DOHH2 (cell line): Measurements from ENCODE around the gene GK.
A peak's percentile ranks its signal among the peaks of the same experiment; 100 is the strongest.

ENCODE experiments used
- H3F3A ChIP-seq: fragments of 200-600 bp; sonication (generic), shearing (Covaris generic); 2 replicates; pipeline ENCODE4 v1.6.0; 2016; ENCODE audit warnings: antibody characterized with exemption, mild to moderate bottlenecking; ENCODE audit not compliant: control insufficient read depth, insufficient read depth
- H3K27ac ChIP-seq: fragments of 200-600 bp; sonication (generic); 2 replicates; pipeline ENCODE4 v1.5.1; 2014; ENCODE audit warnings: low read depth, mild to moderate bottlenecking, low read length, moderate library complexity
- H3K27me3 ChIP-seq: fragments of 200-600 bp; sonication (generic); 2 replicates; pipeline ENCODE4 v1.6.1; 2014; ENCODE audit warnings: mild to moderate bottlenecking, low read length, mixed read lengths; ENCODE audit not compliant: control insufficient read depth
- H3K36me3 ChIP-seq: fragments of 200-600 bp; sonication (generic); 2 replicates; pipeline ENCODE4 v1.6.1; 2014; ENCODE audit warnings: mild to moderate bottlenecking, low read length, moderate library complexity, mixed read lengths; ENCODE audit not compliant: control insufficient read depth
- H3K4me1 ChIP-seq: fragments of 200-600 bp; sonication (generic); 2 replicates; pipeline ENCODE4 v1.6.1; 2014; ENCODE audit warnings: mild to moderate bottlenecking, low read length, mixed read lengths; ENCODE audit not compliant: control insufficient read depth
- H3K4me2 ChIP-seq: fragments of 200-600 bp; sonication (generic); 2 replicates; pipeline ENCODE4 v1.6.0; 2014; ENCODE audit warnings: mild to moderate bottlenecking, low read length, moderate library complexity
- H3K4me3 ChIP-seq: fragments of 200-600 bp; sonication (generic); 2 replicates; pipeline ENCODE4 v1.5.1; 2014; ENCODE audit warnings: mild to moderate bottlenecking, low read length, mixed read lengths
- H3K79me2 ChIP-seq: fragments of 200-600 bp; sonication (generic); 2 replicates; pipeline ENCODE4 v1.6.1; 2014; ENCODE audit warnings: mild to moderate bottlenecking, low read length, mixed read lengths; ENCODE audit not compliant: control insufficient read depth
- H3K9me2 ChIP-seq: fragments of 200-600 bp; sonication (generic); replicated peaks from 2 replicates; pipeline ENCODE4 v1.6.1; 2014; ENCODE audit warnings: mild to moderate bottlenecking, low read length, mixed read lengths; ENCODE audit not compliant: control insufficient read depth
- H3K9me3 ChIP-seq: fragments of 200-600 bp; sonication (generic); 2 replicates; pipeline ENCODE4 v1.6.1; 2014; ENCODE audit warnings: antibody characterized with exemption, low read length, mixed read lengths; ENCODE audit not compliant: control insufficient read depth, insufficient read depth
- H4K20me1 ChIP-seq: fragments of 200-600 bp; sonication (generic); 2 replicates; pipeline ENCODE4 v1.6.0; 2014; ENCODE audit warnings: low read depth, mild to moderate bottlenecking, antibody characterized with exemption, low read length, moderate library complexity; ENCODE audit not compliant: control insufficient read depth, insufficient read depth
- CTCF ChIP-seq: fragments of 200-600 bp; sonication (generic); IDR thresholded peaks from one replicate; pipeline ENCODE4 v1.5.1; 2014; ENCODE audit warnings: antibody characterized with exemption, mild to moderate bottlenecking, low read depth, low read length; ENCODE audit not compliant: poor library complexity, severe bottlenecking
- EZH2phosphoT487 ChIP-seq: fragments of 200-600 bp; sonication (generic); IDR thresholded peaks from 2 replicates; pipeline ENCODE4 v1.6.1; 2017; ENCODE audit warnings: borderline replicate concordance, mild to moderate bottlenecking, antibody characterized with exemption, low read length, moderate library complexity, mixed read lengths

GK gene

GRCh38 chrX:30712214-30712613 is 59.0 kb downstream of the GK start:
- Histone ChIP-seq H3K36me3 (peaks cover 4% of the 10 kb centered on the region), H3K4me3 (no peak overlapping the region), H3K9me3 (no peaks in the 10 kb centered on the region), H3K4me1 (peaks cover 12% of the 10 kb centered on the region), H3K9me2 (no peaks in the 10 kb centered on the region), H3K4me2 (peak overlapping the region; percentile 19; the same call in 1 of the 2 replicates), H3K27me3 (no peaks in the 10 kb centered on the region), H3F3A (no peaks in the 10 kb centered on the region), H4K20me1 (no peaks in the 10 kb centered on the region), H3K79me2 (no peaks in the 10 kb centered on the region), H3K27ac (peak overlapping the region; percentile 21; the same call in 1 of the 2 replicates)
- TF ChIP-seq EZH2phosphoT487 (no peak), CTCF (no peak)

GRCh38 chrX:30713061-30713525 is 59.9 kb downstream of the GK start:
- Histone ChIP-seq H4K20me1 (no peaks in the 10 kb centered on the region), H3K36me3 (peaks cover 4% of the 10 kb centered on the region)

GRCh38 chrX:30714138-30714537 is 60.9 kb downstream of the GK start:
- Histone ChIP-seq H3K27me3 (no peaks in the 10 kb centered on the region), H3K36me3 (peaks cover 4% of the 10 kb centered on the region), H3K9me3 (no peaks in the 10 kb centered on the region), H3K79me2 (no peaks in the 10 kb centered on the region), H3K4me2 (no peak overlapping the region), H3K27ac (no peak overlapping the region), H3K4me3 (no peak overlapping the region), H3K4me1 (peaks cover 12% of the 10 kb centered on the region), H3F3A (no peaks in the 10 kb centered on the region), H4K20me1 (no peaks in the 10 kb centered on the region), H3K9me2 (no peaks in the 10 kb centered on the region)
- no peak for TF ChIP-seq CTCF
- no peak for TF ChIP-seq EZH2phosphoT487

More at GRCh38 chrX:30713061-30713525, 59.9 kb downstream of the GK start:
- Histone ChIP-seq H3K4me2 (0 out of 2 replicates have a peak overlapping the region, but pooled peaks have one; percentile 19), H3F3A (no peaks in the 10 kb centered on the region), H3K27ac (no peak overlapping the region), H3K4me1 (peaks cover 12% of the 10 kb centered on the region), H3K9me3 (no peaks in the 10 kb centered on the region), H3K27me3 (no peaks in the 10 kb centered on the region), H3K79me2 (no peaks in the 10 kb centered on the region), H3K9me2 (no peaks in the 10 kb centered on the region), H3K4me3 (no peak overlapping the region)
- TF ChIP-seq EZH2phosphoT487 (no peak), CTCF (peak; percentile 67)

GRCh38 chrX:30715976-30716375 is 62.8 kb downstream of the GK start:
- no peaks in the 10 kb centered on the region for H3K27me3 ChIP-seq
- no peaks in the 10 kb centered on the region for H4K20me1 ChIP-seq
- no peaks in the 10 kb centered on the region for H3K9me3 ChIP-seq
- no peak overlapping the region for H3K4me2 ChIP-seq
- H3K36me3 ChIP-seq = peaks cover 4% of the 10 kb centered on the region
- H3K27ac ChIP-seq = no peak overlapping the region
- no peaks in the 10 kb centered on the region for H3K9me2 ChIP-seq
- TF ChIP-seq EZH2phosphoT487 = no peak
- no peak for TF ChIP-seq CTCF
- peaks cover 12% of the 10 kb centered on the region for H3K4me1 ChIP-seq
- H3F3A ChIP-seq = no peaks in the 10 kb centered on the region
- H3K79me2 ChIP-seq = no peaks in the 10 kb centered on the region
- H3K4me3 ChIP-seq = no peak overlapping the region
